SK-N-SH (cell line): ENCODE data around the gene ZNF407. TPM values are rescaled to one million over a fixed set of nuclear protein-coding genes. Genes with fewer than 3 reads are reported as not detected.

ENCODE experiments used
- CTCF ChIA-PET: fragments of 300-600, 350-600 bp; formaldehyde crosslinking; extraction: SDS; loops from one replicate; lab custom pipeline; 2021; lab: Yijun Ruan, JAX
- POLR2A ChIA-PET: fragments of 350-600 bp; sonication (Branson Sonifier 250); formaldehyde crosslinking; extraction: SDS; loops from one replicate; lab custom pipeline; 2020; ENCODE audit warnings: antibody characterized with exemption, inconsistent platforms; lab: Yijun Ruan, JAX
- DNase-seq: peaks from one replicate; pipeline ENCODE4 v3.0.0; 2012
- H2AFZ ChIP-seq: fragments of 200-600 bp; sonication (generic); 2 replicates; pipeline ENCODE4 v1.8.1; 2016; ENCODE audit warnings: antibody characterized with exemption, mild to moderate bottlenecking, low read depth
- H3F3A ChIP-seq: fragments of 200-600 bp; sonication (generic); replicated peaks from 2 replicates; pipeline ENCODE3; 2016; ENCODE audit warnings: antibody characterized with exemption, mild to moderate bottlenecking; ENCODE audit not compliant: insufficient read depth
- H3K27ac ChIP-seq, 2 experiments: fragments of 200-500 bp in 1 of 2; fragments of 200-600 bp in 1 of 2; sonication (Bioruptor generic) in 1 of 2; sonication (generic), shearing (Covaris generic) in 1 of 2; 2 replicates each; pipeline versions ENCODE4 v1.5.1 to v1.6.1; 2014 to 2016; ENCODE audit warnings: low read depth in 2 of 2, inconsistent platforms in 1 of 2, low read length in 1 of 2, mild to moderate bottlenecking in 1 of 2, mixed read lengths in 1 of 2
- H3K27me3 ChIP-seq: fragments of 200-600 bp; sonication (generic), shearing (Covaris generic); 2 replicates; pipeline ENCODE4 v1.6.1; 2016; ENCODE audit warnings: mixed run types; ENCODE audit not compliant: insufficient read depth
- H3K36me3 ChIP-seq, 2 experiments: fragments of 200-500 bp in 1 of 2; fragments of 200-600 bp in 1 of 2; sonication (Bioruptor generic) in 1 of 2; sonication (generic) in 1 of 2; replicated peaks in 1 of 2; 2 replicates each; pipeline versions ENCODE3 to v1.5.1; 2014 to 2016; ENCODE audit warnings: low read length in 1 of 2, mild to moderate bottlenecking in 1 of 2; ENCODE audit not compliant: insufficient read depth in 2 of 2, control insufficient read depth in 1 of 2
- H3K4me1 ChIP-seq, 2 experiments: fragments of 200-500 bp in 1 of 2; fragments of 200-600 bp in 1 of 2; sonication (Bioruptor generic) in 1 of 2; sonication (generic), shearing (Covaris generic) in 1 of 2; 2 replicates each; pipeline versions ENCODE4 v1.5.1 to v1.6.1; 2014 to 2016; ENCODE audit warnings: low read depth in 1 of 2, low read length in 1 of 2, mixed run types in 1 of 2; ENCODE audit not compliant: insufficient read depth in 2 of 2, control insufficient read depth in 1 of 2
- H3K4me2 ChIP-seq: fragments of 200-600 bp; sonication (generic), shearing (Covaris generic); 2 replicates; pipeline ENCODE4 v1.6.1; 2017; ENCODE audit warnings: mixed run types
- H3K4me3 ChIP-seq, 2 experiments: fragments of 200-500 bp in 1 of 2; fragments of 200-600 bp in 1 of 2; sonication (Bioruptor generic) in 1 of 2; sonication (generic), shearing (Covaris generic) in 1 of 2; 2 replicates each; pipeline versions ENCODE4 v1.5.1 to v1.8.1; 2014 to 2016; ENCODE audit warnings: low read depth in 2 of 2, inconsistent platforms in 1 of 2, low read length in 1 of 2, mild to moderate bottlenecking in 1 of 2, mixed read lengths in 1 of 2, moderate library complexity in 1 of 2
- H3K79me2 ChIP-seq: fragments of 200-600 bp; sonication (generic); 2 replicates; pipeline ENCODE4 v1.8.1; 2017; ENCODE audit warnings: mild to moderate bottlenecking; ENCODE audit not compliant: insufficient read depth
- H3K9ac ChIP-seq: fragments of 200-600 bp; sonication (generic); 2 replicates; pipeline ENCODE4 v1.6.1; 2017; ENCODE audit warnings: mixed run types
- H3K9me2 ChIP-seq: fragments of 200-600 bp; sonication (generic); 2 replicates; pipeline ENCODE4 v1.6.1; 2017; ENCODE audit warnings: mixed run types
- H3K9me3 ChIP-seq: fragments of 200-600 bp; sonication (generic); 2 replicates; pipeline ENCODE4 v1.6.1; 2017; ENCODE audit warnings: mixed run types, mild to moderate bottlenecking, moderate library complexity
- H4K20me1 ChIP-seq: fragments of 200-600 bp; sonication (generic); 2 replicates; pipeline ENCODE4 v1.6.1; 2017; ENCODE audit warnings: mild to moderate bottlenecking, mixed run types; ENCODE audit not compliant: insufficient read depth
- CHD2 ChIP-seq: fragments of 150-350 bp; IDR thresholded peaks from 2 replicates; pipeline ENCODE4 v1.6.1; 2018; ENCODE audit warnings: low read length; ENCODE audit not compliant: partially characterized antibody
- FOXJ3 ChIP-seq: sonication (generic); formaldehyde crosslinking; IDR thresholded peaks from 2 replicates; pipeline ENCODE4 v1.5.1; 2020; ENCODE audit warnings: mild to moderate bottlenecking, missing genetic modification reagents
- GATA2 ChIP-seq: sonication (generic); formaldehyde crosslinking; IDR thresholded peaks from 2 replicates; pipeline ENCODE4 v1.5.0; 2020; ENCODE audit warnings: mild to moderate bottlenecking, missing genetic modification reagents
- MXI1 ChIP-seq: IDR thresholded peaks from 2 replicates; pipeline ENCODE4 v1.6.1; 2012; ENCODE audit warnings: mild to moderate bottlenecking, low read depth, low read length, improper control_type of control experiment
- SIN3A ChIP-seq: IDR thresholded peaks from 2 replicates; pipeline ENCODE4 v1.6.1; 2012; ENCODE audit warnings: low read depth, mild to moderate bottlenecking, low read length, moderate library complexity, borderline replicate concordance
- TEAD4 ChIP-seq: IDR thresholded peaks from 2 replicates; pipeline ENCODE4 v1.4.0; 2012; ENCODE audit warnings: mild to moderate bottlenecking, borderline replicate concordance; ENCODE audit not compliant: insufficient read depth
- WGBS: methylation state at CpG from one replicate; pipeline ENCODE4 v1.1.6; 2017; ENCODE audit warnings: low lambda C conversion rate; 5-methylcytosine and 5-hydroxymethylcytosine counted together
- polyA plus RNA-seq, 3 experiments: library from polyadenylated mRNA; depleted of rRNA; stranded (reverse); fragments of >200 nt; gene quantifications; 2 replicates each; pipeline ENCODE4 v1.2.3, GENCODE V29; 2012
- TF ChIP-seq, protein P1 (sequence below): IDR thresholded peaks from 2 replicates; pipeline ENCODE4 v1.4.0; 2012; ENCODE audit warnings: low read depth, borderline replicate concordance
- TF ChIP-seq, protein P2 (sequence below): IDR thresholded peaks from 2 replicates; pipeline ENCODE4; 2012
- TF ChIP-seq, protein P3 (sequence below): IDR thresholded peaks from 2 replicates; pipeline ENCODE4 v1.4.0; 2012; ENCODE audit warnings: low read depth, borderline replicate concordance
- TF ChIP-seq, protein P4 (sequence below): fragments of 200-600 bp; sonication (generic); IDR thresholded peaks from 2 replicates; pipeline ENCODE4 v1.6.1; 2017; ENCODE audit warnings: antibody characterized with exemption, mild to moderate bottlenecking, moderate library complexity
- TF ChIP-seq, protein P5 (sequence below): fragments of 150-350 bp; IDR thresholded peaks from 2 replicates; pipeline ENCODE4 v1.6.1; 2017; ENCODE audit warnings: antibody characterized with exemption, low read length, low read depth, borderline replicate concordance

ZNF407 gene
- polyA plus RNA-seq, 1 of the 3 experiments (the other 2 are of a cell fraction), result 2.6 TPM

DNA sequence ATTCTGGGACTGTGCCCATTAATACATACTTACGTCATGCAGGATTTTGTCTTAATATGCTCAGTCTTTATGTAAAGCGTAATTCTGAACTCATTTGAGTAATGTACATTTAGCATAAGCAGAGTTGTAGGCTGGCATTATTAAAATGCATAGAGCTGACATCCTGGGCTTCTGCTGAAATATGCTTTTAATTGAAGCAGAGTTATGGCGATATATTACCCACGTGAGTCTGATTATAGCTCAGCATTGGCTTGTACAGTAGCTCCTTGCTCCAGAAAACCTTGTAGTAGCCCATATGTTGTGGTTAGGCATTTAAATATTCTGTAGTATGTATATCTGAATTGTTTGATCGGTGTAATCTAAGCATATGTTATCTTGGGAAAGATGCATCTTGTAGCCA is 377.3 kb downstream of the ZNF407 start:
- no peaks in the 10 kb centered on the region for H3K9me2 ChIP-seq
- H3K27ac ChIP-seq, result no peak overlapping the region; a peak in 2 of 4 replicates
- no peak overlapping the region for H3K4me2 ChIP-seq
- no peak for DNase-seq
- CTCF ChIA-PET, result interaction anchor here (1.6 to 1.9 kb wide), 2 partner anchors 11 to 322 kb away, joined by 4 to 9 read pairs; no protein-coding TSS in a partner anchor
- no peaks in the 10 kb centered on the region for H3K27me3 ChIP-seq
- no peaks in the 10 kb centered on the region for H3F3A ChIP-seq
- no peaks in the 10 kb centered on the region for H4K20me1 ChIP-seq
- TF ChIP-seq CHD2 (no peak), GATA2 (no peak), FOXJ3 (CRISPR knock-in tag) (no peak), SIN3A (no peak), TEAD4 (no peak), MXI1 (no peak)
- TF ChIP-seq, protein P1, sequence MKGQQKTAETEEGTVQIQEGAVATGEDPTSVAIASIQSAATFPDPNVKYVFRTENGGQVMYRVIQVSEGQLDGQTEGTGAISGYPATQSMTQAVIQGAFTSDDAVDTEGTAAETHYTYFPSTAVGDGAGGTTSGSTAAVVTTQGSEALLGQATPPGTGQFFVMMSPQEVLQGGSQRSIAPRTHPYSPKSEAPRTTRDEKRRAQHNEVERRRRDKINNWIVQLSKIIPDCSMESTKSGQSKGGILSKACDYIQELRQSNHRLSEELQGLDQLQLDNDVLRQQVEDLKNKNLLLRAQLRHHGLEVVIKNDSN, result no peak
- TF ChIP-seq, protein P2, sequence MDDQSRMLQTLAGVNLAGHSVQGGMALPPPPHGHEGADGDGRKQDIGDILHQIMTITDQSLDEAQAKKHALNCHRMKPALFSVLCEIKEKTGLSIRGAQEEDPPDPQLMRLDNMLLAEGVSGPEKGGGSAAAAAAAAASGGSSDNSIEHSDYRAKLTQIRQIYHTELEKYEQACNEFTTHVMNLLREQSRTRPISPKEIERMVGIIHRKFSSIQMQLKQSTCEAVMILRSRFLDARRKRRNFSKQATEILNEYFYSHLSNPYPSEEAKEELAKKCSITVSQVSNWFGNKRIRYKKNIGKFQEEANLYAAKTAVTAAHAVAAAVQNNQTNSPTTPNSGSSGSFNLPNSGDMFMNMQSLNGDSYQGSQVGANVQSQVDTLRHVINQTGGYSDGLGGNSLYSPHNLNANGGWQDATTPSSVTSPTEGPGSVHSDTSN, result no peak
- TF ChIP-seq, protein P3, sequence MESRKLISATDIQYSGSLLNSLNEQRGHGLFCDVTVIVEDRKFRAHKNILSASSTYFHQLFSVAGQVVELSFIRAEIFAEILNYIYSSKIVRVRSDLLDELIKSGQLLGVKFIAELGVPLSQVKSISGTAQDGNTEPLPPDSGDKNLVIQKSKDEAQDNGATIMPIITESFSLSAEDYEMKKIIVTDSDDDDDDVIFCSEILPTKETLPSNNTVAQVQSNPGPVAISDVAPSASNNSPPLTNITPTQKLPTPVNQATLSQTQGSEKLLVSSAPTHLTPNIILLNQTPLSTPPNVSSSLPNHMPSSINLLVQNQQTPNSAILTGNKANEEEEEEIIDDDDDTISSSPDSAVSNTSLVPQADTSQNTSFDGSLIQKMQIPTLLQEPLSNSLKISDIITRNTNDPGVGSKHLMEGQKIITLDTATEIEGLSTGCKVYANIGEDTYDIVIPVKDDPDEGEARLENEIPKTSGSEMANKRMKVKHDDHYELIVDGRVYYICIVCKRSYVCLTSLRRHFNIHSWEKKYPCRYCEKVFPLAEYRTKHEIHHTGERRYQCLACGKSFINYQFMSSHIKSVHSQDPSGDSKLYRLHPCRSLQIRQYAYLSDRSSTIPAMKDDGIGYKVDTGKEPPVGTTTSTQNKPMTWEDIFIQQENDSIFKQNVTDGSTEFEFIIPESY, result no peak
- no peak overlapping the region for H2AFZ ChIP-seq
- no peak overlapping the region for H3K9ac ChIP-seq
- no peaks in the 10 kb centered on the region for H3K9me3 ChIP-seq
- POLR2A ChIA-PET, result no interaction called here
- WGBS, result 87% methylated on average over 5 of the region's 5 CpGs
- H3K4me3 ChIP-seq, result no peak overlapping the region
- peaks cover 0 to 19% of the 10 kb centered on the region in 2 experiments; a peak in 2 of 4 replicates for H3K4me1 ChIP-seq
- no peaks in the 10 kb centered on the region for H3K79me2 ChIP-seq
- H3K36me3 ChIP-seq, result no peaks in the 10 kb centered on the region

DNA sequence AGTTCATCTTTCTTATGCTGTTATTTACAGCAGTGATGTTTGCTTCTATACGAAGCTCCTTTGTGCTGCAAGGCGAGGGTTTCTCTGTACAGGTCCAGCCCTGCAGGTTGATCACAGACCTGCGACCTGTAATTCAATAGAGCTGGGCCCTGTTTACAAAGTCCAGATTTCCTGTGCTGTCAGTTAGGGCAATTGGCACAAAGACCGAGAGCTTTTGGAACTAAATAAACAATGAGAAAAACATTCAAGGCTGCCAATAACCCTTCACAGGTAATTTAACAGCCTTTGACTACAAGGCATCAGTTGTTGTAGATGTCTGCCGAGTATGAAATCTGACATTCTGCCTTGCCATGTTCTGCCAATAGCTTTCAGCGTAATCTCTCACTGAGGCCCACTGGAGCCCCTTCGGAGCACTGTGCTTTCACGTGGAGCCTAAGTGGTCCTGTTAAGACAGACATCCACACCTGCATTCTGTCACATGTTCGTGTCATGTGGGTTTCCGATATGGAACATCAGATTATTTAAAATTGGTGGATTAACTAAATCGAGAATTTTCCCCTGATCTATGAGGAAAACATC is 378.8 kb downstream of the ZNF407 start:
- H3K27me3 ChIP-seq, result no peaks in the 10 kb centered on the region
- H3K9me2 ChIP-seq, result no peaks in the 10 kb centered on the region
- no peaks in the 10 kb centered on the region for H3K79me2 ChIP-seq
- no peak overlapping the region for H2AFZ ChIP-seq
- H3K4me2 ChIP-seq, result no peak overlapping the region
- WGBS, result 73% methylated on average over 11 of the region's 11 CpGs
- H3K9ac ChIP-seq, result no peak overlapping the region
- H3K36me3 ChIP-seq, result no peaks in the 10 kb centered on the region
- H3K4me1 ChIP-seq, result peaks cover 0 to 23% of the 10 kb centered on the region in 2 experiments; a peak in 2 of 4 replicates
- ChIA-PET POLR2A (interaction anchor here (1.4 kb wide), 1 partner anchor 149 kb away, joined by 4 read pairs; no protein-coding TSS in a partner anchor), CTCF (interaction anchor here (0.7 to 1.9 kb wide), 7 partner anchors 12 to 502 kb away, joined by 3 to 9 read pairs (median 3); no protein-coding TSS in a partner anchor)
- H3K9me3 ChIP-seq, result no peaks in the 10 kb centered on the region
- H3F3A ChIP-seq, result no peaks in the 10 kb centered on the region
- H4K20me1 ChIP-seq, result no peaks in the 10 kb centered on the region
- DNase-seq, result peak; percentile 59
- peak overlapping the region in 1 of 2 experiments; percentile 88; a peak in 2 of 4 replicates for H3K27ac ChIP-seq
- H3K4me3 ChIP-seq, result no peak overlapping the region
- TF ChIP-seq, protein P1, result no peak
- TF ChIP-seq, protein P4, sequence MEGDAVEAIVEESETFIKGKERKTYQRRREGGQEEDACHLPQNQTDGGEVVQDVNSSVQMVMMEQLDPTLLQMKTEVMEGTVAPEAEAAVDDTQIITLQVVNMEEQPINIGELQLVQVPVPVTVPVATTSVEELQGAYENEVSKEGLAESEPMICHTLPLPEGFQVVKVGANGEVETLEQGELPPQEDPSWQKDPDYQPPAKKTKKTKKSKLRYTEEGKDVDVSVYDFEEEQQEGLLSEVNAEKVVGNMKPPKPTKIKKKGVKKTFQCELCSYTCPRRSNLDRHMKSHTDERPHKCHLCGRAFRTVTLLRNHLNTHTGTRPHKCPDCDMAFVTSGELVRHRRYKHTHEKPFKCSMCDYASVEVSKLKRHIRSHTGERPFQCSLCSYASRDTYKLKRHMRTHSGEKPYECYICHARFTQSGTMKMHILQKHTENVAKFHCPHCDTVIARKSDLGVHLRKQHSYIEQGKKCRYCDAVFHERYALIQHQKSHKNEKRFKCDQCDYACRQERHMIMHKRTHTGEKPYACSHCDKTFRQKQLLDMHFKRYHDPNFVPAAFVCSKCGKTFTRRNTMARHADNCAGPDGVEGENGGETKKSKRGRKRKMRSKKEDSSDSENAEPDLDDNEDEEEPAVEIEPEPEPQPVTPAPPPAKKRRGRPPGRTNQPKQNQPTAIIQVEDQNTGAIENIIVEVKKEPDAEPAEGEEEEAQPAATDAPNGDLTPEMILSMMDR, result no peak
- TF ChIP-seq, protein P3, result no peak
- TF ChIP-seq, protein P5, sequence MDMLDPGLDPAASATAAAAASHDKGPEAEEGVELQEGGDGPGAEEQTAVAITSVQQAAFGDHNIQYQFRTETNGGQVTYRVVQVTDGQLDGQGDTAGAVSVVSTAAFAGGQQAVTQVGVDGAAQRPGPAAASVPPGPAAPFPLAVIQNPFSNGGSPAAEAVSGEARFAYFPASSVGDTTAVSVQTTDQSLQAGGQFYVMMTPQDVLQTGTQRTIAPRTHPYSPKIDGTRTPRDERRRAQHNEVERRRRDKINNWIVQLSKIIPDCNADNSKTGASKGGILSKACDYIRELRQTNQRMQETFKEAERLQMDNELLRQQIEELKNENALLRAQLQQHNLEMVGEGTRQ, result no peak
- peak; percentile 67; the same call in 1 of the 2 replicates for TF ChIP-seq FOXJ3 (CRISPR knock-in tag)
